Limb (tissue), 2 donors: ENCODE data around the gene ZNF780B.

Experiments used
- DNase-seq, 2 donors: peaks; one replicate each; pipeline ENCODE4 v3.0.0-alpha.2; 2016; ENCODE audit errors: extremely low spot score in 2 of 2

ZNF780B gene

GRCh38 chr19:39982883-39983282, 73.1 kb downstream of the ZNF780B start:
- DNase-seq = no peak
